CD4-positive, alpha-beta memory T cell (primary cell): ENCODE results near the gene DNER. TPM values are rescaled to one million over a fixed set of nuclear protein-coding genes. Genes with fewer than 3 reads are reported as not detected.
"Not testable (repeated sequence)": the region's sequence is repeated elsewhere in the genome, so short reads cannot be mapped to it uniquely, and the experiment has no call there.

Experiments used
- CTCF ChIA-PET: fragments of 350-600 bp; sonication (Branson Sonifier 250); formaldehyde crosslinking; loops from one replicate; lab custom pipeline; 2021; ENCODE audit warnings: inconsistent platforms; ENCODE audit not compliant: partially characterized antibody; lab: Charles Lee
- POLR2A ChIA-PET: fragments of 350-600 bp; sonication (Branson Sonifier 250); formaldehyde crosslinking; loops from one replicate; lab custom pipeline; 2021; ENCODE audit not compliant: partially characterized antibody; lab: Charles Lee
- DNase-seq, 5 donors: peaks; one replicate each; pipeline versions ENCODE4 v3.0.0 to v3.0.0-alpha.2; 2020 to 2022; ENCODE audit warnings: mixed read lengths in 1 of 5
- H3K27ac ChIP-seq: one replicate; pipeline ENCODE4 v1.7.0; 2013; ENCODE audit warnings: low read depth, low read length
- H3K27me3 ChIP-seq: 2 replicates; pipeline ENCODE4 v1.7.0; 2013; ENCODE audit warnings: mild to moderate bottlenecking, low read length, moderate library complexity; ENCODE audit not compliant: insufficient read depth
- H3K36me3 ChIP-seq: 2 replicates; pipeline ENCODE4 v1.7.0; 2013; ENCODE audit warnings: mild to moderate bottlenecking, low read length, moderate library complexity; ENCODE audit not compliant: insufficient read depth
- H3K4me1 ChIP-seq: 2 replicates; pipeline ENCODE4 v1.7.0; 2013; ENCODE audit warnings: mild to moderate bottlenecking, low read length, moderate library complexity; ENCODE audit not compliant: insufficient read depth
- H3K4me3 ChIP-seq, 2 donors: one replicate each; pipeline ENCODE4 v1.7.0; 2013; ENCODE audit warnings: low read length in 2 of 2, mild to moderate bottlenecking in 1 of 2
- H3K9me3 ChIP-seq, 2 donors: one replicate each; pipeline ENCODE4 v1.7.0; 2013; ENCODE audit warnings: low read length in 2 of 2, control low read depth in 1 of 2; ENCODE audit not compliant: control insufficient read depth in 1 of 2
- H3K27ac Mint-ChIP-seq, 7 donors: one replicate each; pipeline ENCODE4 v1.8.0; 2020 to 2021; ENCODE audit warnings: mixed read lengths in 7 of 7, mild to moderate bottlenecking in 6 of 7, inconsistent platforms in 3 of 7, moderate library complexity in 3 of 7
- H3K27me3 Mint-ChIP-seq, 2 donors: one replicate each; pipeline ENCODE4 v1.8.0; 2020 to 2021; ENCODE audit warnings: mixed read lengths in 2 of 2
- H3K36me3 Mint-ChIP-seq, 2 donors: one replicate each; pipeline ENCODE4 v1.8.0; 2020 to 2021; ENCODE audit warnings: mixed read lengths in 2 of 2, inconsistent platforms in 1 of 2, mild to moderate bottlenecking in 1 of 2
- H3K4me1 Mint-ChIP-seq, 4 donors: one replicate each; pipeline ENCODE4 v1.8.0; 2020 to 2021; ENCODE audit warnings: mixed read lengths in 4 of 4, mild to moderate bottlenecking in 1 of 4
- H3K4me3 Mint-ChIP-seq, 8 donors: one replicate each; pipeline ENCODE4 v1.8.0; 2020 to 2021; ENCODE audit warnings: mixed read lengths in 8 of 8, mild to moderate bottlenecking in 7 of 8, moderate library complexity in 6 of 8, inconsistent platforms in 3 of 8
- H3K9me3 Mint-ChIP-seq, 8 donors: one replicate each; pipeline ENCODE4 v1.8.0; 2020 to 2021; ENCODE audit warnings: mixed read lengths in 8 of 8, mild to moderate bottlenecking in 5 of 8, inconsistent platforms in 3 of 8, moderate library complexity in 1 of 8
- intact Hi-C: fragments of 100-400 bp; cut with micrococcal nuclease; formaldehyde crosslinking; loops from one replicate; pipeline ENCODE4 v1.15.1; 2023
- polyA plus RNA-seq, 2 donors: library from polyadenylated mRNA; unstranded; fragments of 300-500 nt; fragmentation: Illumina TruSeq; gene quantifications; one replicate each; pipeline ENCODE4 v1.2.3, GENCODE V29; 2021
- total RNA-seq, 2 experiments: library from RNA; stranded (reverse); gene quantifications; one replicate each; pipeline ENCODE4 v1.2.3, GENCODE V29; 2021

Gene DNER
- total and polyA plus RNA-seq, 4 experiments from 2014 or later, result not detected

- Histone ChIP-seq H3K36me3 (no peaks in the 10 kb centered on the region), H3K4me3 (no peak overlapping the region), H3K27me3 (no peaks in the 10 kb centered on the region), H3K27ac (no peak overlapping the region), H3K9me3 (no peaks in the 10 kb centered on the region), H3K4me1 (no peaks in the 10 kb centered on the region)
- Mint-ChIP-seq H3K9me3 (peaks cover 0 to 2% (median 0%) of the 10 kb centered on the region in 8 donors), H3K27me3 (peaks cover 13 to 14% of the 10 kb centered on the region in 2 donors), H3K4me1 (no peaks in the 10 kb centered on the region), H3K27ac (no peak overlapping the region), H3K4me3 (no peak overlapping the region), H3K36me3 (no peaks in the 10 kb centered on the region)
- no peak for DNase-seq
- POLR2A ChIA-PET, result interaction anchor here (0.6 kb wide), 1 partner anchor 1795 kb away, joined by 5 read pairs; no protein-coding TSS in a partner anchor
- CTCF ChIA-PET, result no interaction called here
- intact Hi-C loops, result no loop called here
These were observed 86.6 kb downstream of the DNER start for GRCh38 chr2:229627728-229628127.

GRCh38 chr2:229622495-229623355 lies 91.6 kb downstream of the DNER start:
- ChIA-PET CTCF (no interaction called here), POLR2A (no interaction called here)
- H3K4me1 Mint-ChIP-seq, result no peaks in the 10 kb centered on the region
- no peak for DNase-seq
- no peak overlapping the region for H3K27ac Mint-ChIP-seq
- no peaks in the 10 kb centered on the region for H3K9me3 ChIP-seq
- H3K36me3 ChIP-seq, result no peaks in the 10 kb centered on the region
- H3K4me3 ChIP-seq, result no peak overlapping the region
- H3K4me3 Mint-ChIP-seq, result no peak overlapping the region
- H3K27ac ChIP-seq, result no peak overlapping the region
- peaks cover 8 to 14% of the 10 kb centered on the region in 2 donors for H3K27me3 Mint-ChIP-seq
- peaks cover 0 to 2% (median 0%) of the 10 kb centered on the region in 8 donors for H3K9me3 Mint-ChIP-seq
- intact Hi-C loops, result no loop called here
- H3K36me3 Mint-ChIP-seq, result no peaks in the 10 kb centered on the region
- no peaks in the 10 kb centered on the region for H3K27me3 ChIP-seq
- no peaks in the 10 kb centered on the region for H3K4me1 ChIP-seq

DNA sequence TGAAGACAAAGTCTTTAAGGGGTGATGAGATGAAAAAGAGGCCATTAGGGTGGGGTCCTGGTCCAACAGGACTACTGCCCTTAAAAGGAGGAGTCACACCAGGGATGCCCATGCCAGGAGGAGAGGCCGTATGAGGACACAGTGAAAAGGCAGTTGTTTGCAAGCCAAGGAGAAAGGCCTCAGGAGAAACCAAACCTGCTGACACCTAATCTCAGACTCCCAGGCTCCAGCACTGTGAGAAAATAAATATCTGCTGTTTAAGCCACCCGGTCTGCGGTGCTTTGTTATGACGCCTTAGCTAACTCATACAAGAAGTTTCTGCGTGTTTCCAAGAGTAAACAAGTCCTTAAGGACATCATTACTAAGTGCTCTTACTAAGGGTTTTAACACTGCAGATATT lies 93.6 kb downstream of the DNER start:
- Histone ChIP-seq H3K36me3 (no peaks in the 10 kb centered on the region), H3K4me1 (no peaks in the 10 kb centered on the region), H3K27me3 (no peaks in the 10 kb centered on the region), H3K4me3 (no peak overlapping the region), H3K27ac (no peak overlapping the region), H3K9me3 (no peaks in the 10 kb centered on the region)
- Mint-ChIP-seq H3K4me1 (no peaks in the 10 kb centered on the region), H3K27ac (no peak overlapping the region), H3K4me3 (no peak overlapping the region), H3K27me3 (peaks cover 8 to 12% of the 10 kb centered on the region in 2 donors), H3K36me3 (no peaks in the 10 kb centered on the region), H3K9me3 (peaks cover 0 to 2% (median 0%) of the 10 kb centered on the region in 8 donors)
- intact Hi-C loops, result no loop called here
- POLR2A ChIA-PET, result no interaction called here
- no peak for DNase-seq
- CTCF ChIA-PET, result no interaction called here

- H3K27ac ChIP-seq, result no peak overlapping the region
- no peaks in the 10 kb centered on the region for H3K9me3 ChIP-seq
- H3K4me1 ChIP-seq, result no peaks in the 10 kb centered on the region
- CTCF ChIA-PET, result no interaction called here
- H3K27me3 ChIP-seq, result no peaks in the 10 kb centered on the region
- H3K27ac Mint-ChIP-seq, result no peak overlapping the region
- intact Hi-C loops, result no loop called here
- POLR2A ChIA-PET, result no interaction called here
- no peak overlapping the region for H3K4me3 ChIP-seq
- no peaks in the 10 kb centered on the region for H3K4me1 Mint-ChIP-seq
- no peaks in the 10 kb centered on the region for H3K36me3 ChIP-seq
- H3K36me3 Mint-ChIP-seq, result no peaks in the 10 kb centered on the region
- H3K27me3 Mint-ChIP-seq, result peaks cover 8 to 9% of the 10 kb centered on the region in 2 donors
- no peak for DNase-seq
- H3K4me3 Mint-ChIP-seq, result no peak overlapping the region
- peaks cover 0 to 2% (median 0%) of the 10 kb centered on the region in 8 donors for H3K9me3 Mint-ChIP-seq
These were observed 94.1 kb downstream of the DNER start for GRCh38 chr2:229620289-229620688.

GRCh38 chr2:229616433-229616832 lies 97.9 kb downstream of the DNER start:
- no peak overlapping the region for H3K27ac ChIP-seq
- ChIA-PET CTCF (no interaction called here), POLR2A (no interaction called here)
- Mint-ChIP-seq H3K9me3 (no peaks in the 10 kb centered on the region), H3K4me1 (no peaks in the 10 kb centered on the region), H3K27ac (no peak overlapping the region), H3K36me3 (no peaks in the 10 kb centered on the region), H3K27me3 (peaks cover 1 to 4% of the 10 kb centered on the region in 2 donors), H3K4me3 (no peak overlapping the region)
- no peaks in the 10 kb centered on the region for H3K4me1 ChIP-seq
- no peaks in the 10 kb centered on the region for H3K27me3 ChIP-seq
- no peak for DNase-seq
- H3K36me3 ChIP-seq, result no peaks in the 10 kb centered on the region
- H3K4me3 ChIP-seq, result no peak overlapping the region
- H3K9me3 ChIP-seq, result no peaks in the 10 kb centered on the region
- intact Hi-C loops, result no loop called here

- H3K4me1 ChIP-seq, H3K9me3 ChIP-seq, DNase-seq, H3K4me1 Mint-ChIP-seq, H3K9me3 Mint-ChIP-seq, H3K36me3 Mint-ChIP-seq, H3K4me3 Mint-ChIP-seq, H3K4me3 ChIP-seq, H3K27me3 Mint-ChIP-seq, intact Hi-C loops, H3K27me3 ChIP-seq, POLR2A ChIA-PET, H3K27ac ChIP-seq, H3K36me3 ChIP-seq, H3K27ac Mint-ChIP-seq, CTCF ChIA-PET: not testable (repeated sequence)
These were observed 100.3 kb downstream of the DNER start for GRCh38 chr2:229614021-229614420.

GRCh38 chr2:229612384-229612971 lies 101.9 kb downstream of the DNER start:
- DNase-seq, result no peak
- CTCF ChIA-PET, result no interaction called here
- no peaks in the 10 kb centered on the region for H3K9me3 ChIP-seq
- Mint-ChIP-seq H3K4me3 (no peak overlapping the region), H3K36me3 (no peaks in the 10 kb centered on the region), H3K27ac (no peak overlapping the region), H3K4me1 (no peaks in the 10 kb centered on the region), H3K27me3 (peaks cover 1% of the 10 kb centered on the region in 2 donors), H3K9me3 (no peaks in the 10 kb centered on the region)
- no peaks in the 10 kb centered on the region for H3K27me3 ChIP-seq
- POLR2A ChIA-PET, result no interaction called here
- intact Hi-C loops, result no loop called here
- H3K4me1 ChIP-seq, result no peaks in the 10 kb centered on the region
- no peak overlapping the region for H3K4me3 ChIP-seq
- H3K36me3 ChIP-seq, result no peaks in the 10 kb centered on the region
- H3K27ac ChIP-seq, result no peak overlapping the region
